DLD1 (cell line): ENCODE data around the gene A4GNT.
"Not testable (repeated sequence)": the region's sequence is repeated elsewhere in the genome, so short reads cannot be mapped to it uniquely, and the experiment has no call there.

Experiments used
- in situ Hi-C: cut with HindIII; loops from 2 replicates; pipeline ENCODE4 v1.10.0; 2017; ENCODE audit warnings: low sequenced_read_pairs

Gene A4GNT

DNA sequence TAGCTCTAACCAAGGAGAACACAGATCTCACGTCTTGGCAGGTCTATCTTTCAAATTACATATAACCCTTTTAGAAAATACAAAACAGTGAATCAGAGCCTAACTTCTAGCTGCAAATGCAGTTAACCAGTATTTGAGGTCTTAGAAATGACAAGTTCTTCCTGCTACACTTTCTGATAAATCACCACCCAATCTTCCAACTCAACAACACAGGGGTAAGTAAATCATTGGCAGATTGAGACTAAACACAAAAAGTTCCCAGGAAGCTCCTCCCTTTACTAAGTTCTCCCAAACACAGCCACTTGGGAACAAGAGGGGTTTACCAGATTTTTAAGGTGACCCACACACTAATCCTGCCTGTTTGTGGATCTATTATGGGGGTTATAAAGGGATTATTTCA lies at the start of gene A4GNT:
TSS of gene A4GNT (minus strand) at position 152 of the 400 bp plus-strand sequence. CDS start 1,134 bp downstream, outside the sequence.
- in situ Hi-C loops, result no loop called here

- in situ Hi-C loops, result no loop called here
Observed at GRCh38 chr3:138180375-138181029, 48.3 kb upstream of the A4GNT start.

DNA sequence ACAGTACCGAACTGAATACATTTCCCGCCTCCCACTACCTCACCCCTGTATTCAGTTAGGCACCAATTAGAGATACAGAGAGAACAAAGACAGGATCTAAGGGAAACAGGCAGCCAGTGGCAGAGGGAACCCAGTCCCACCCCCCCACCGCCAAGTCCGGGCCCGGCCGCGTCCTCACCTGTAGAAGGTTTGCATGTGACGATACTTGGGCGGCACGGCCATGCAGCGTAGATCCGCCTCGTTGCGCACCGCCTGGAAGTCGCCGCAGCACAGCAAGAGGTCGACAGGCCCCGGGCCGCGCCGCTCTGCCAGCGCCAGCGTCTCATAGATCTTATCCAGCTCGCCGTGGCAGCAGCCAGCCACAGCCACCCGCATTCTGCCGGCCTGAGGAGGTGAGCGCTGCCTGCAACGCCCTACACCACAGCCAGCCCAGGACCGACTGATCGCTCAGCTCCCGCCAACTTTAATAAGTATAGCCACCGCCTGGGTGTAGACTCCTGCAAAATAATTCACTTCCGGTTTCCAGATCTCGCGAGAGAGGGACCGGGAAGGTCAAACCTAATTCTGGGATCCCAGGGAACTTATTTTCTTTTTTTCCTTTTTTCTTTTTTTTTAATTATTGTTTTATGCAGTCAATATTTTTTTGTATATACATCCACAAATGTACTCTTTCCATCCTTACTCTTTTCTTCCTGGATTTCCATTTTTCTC lies 42.4 kb upstream of the A4GNT start, which contains the start of gene DBR1:
TSS of gene DBR1 (minus strand) at position 501 of the 711 bp plus-strand sequence. CDS start at position 375, 126 bp downstream.
- in situ Hi-C loops, result no loop called here

- in situ Hi-C loops, result no loop called here
Observed at GRCh38 chr3:138173769-138174420, 41.7 kb upstream of the A4GNT start.

DNA sequence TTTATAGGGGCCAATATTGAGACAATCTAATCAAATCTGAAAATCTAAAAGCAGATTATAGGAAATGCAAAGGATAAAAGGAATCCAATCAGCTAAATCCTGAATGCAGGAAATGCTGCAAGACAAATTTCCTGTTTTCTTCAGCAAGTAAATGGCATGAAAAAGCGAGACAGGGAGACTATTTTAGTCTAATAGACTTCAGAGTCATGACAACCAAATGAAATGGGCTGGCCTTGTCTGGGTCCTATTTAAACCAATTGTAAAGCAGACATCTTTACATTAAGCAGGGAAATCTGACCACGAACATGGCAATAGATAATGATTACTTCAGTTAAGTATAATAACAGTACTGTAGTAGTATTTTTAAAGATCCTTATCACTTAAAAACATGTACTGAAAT lies 40.4 kb upstream of the A4GNT start:
- in situ Hi-C loops, result no loop called here

DNA sequence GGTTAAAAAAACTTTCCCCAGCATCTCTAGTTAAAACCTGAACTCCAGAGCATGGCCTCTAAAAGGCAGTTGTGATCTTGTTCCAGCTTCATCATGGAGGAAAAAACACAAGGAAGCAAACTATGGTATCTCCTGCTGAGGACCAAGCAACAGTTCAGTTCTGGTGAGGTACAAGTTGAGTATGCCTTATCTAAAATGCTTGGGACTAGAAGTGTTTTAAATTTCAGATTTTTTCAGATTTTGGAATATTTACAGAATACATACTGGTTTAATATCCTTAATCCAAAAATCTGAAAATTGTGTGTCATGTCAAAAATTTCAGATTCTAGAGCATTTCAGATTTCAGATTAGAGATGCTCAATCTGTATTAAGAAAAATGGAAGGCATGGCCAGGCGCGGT lies 32.9 kb upstream of the A4GNT start:
- in situ Hi-C loops, result no loop called here

DNA sequence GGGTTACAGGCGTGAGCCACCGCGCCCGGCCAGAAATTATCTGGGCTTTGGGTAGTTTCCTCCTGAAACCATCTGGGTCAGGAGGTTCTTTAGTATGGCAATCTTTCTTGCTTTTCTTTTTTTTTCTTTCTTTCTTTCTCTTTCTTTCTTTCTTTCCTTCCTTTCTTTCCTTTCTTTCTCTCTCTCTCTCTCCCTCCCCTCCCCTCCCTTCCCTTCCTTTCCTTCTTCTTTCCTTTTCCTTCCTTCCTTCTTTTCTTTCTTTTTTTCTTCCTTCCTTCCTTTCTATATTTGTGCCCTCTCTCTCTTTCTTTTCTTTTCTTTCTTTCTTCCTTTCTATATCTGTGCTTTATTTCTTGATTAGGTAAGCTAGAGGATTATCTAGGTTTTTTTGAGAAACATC lies 25.6 kb upstream of the A4GNT start:
- in situ Hi-C loops, result no loop called here

- in situ Hi-C loops, result no loop called here
Observed at GRCh38 chr3:138154534-138154933, 22.3 kb upstream of the A4GNT start.

DNA sequence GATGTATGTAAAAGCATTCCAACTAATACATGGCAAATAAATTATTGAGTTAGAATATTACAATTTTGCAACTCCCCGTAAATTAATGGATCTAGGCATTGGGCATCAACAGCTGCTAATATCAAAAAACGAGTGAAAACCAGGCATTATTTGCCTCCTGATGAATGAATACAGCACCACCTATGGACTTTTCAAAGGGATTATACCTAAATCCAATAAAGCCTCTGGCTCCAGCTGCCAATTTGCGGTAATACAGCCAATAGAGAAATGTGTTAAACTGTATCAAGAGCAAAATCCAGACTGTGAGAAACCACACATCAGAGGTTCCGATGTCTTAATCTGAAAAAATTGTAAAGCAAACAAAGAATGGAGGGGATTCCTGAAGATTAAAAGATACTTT lies 16.3 kb upstream of the A4GNT start:
- in situ Hi-C loops, result no loop called here

- in situ Hi-C loops, result not testable (repeated sequence)
Observed at GRCh38 chr3:138142181-138142580, 10.0 kb upstream of the A4GNT start.

- in situ Hi-C loops, result no loop called here
Observed at GRCh38 chr3:138140940-138141339, 8.8 kb upstream of the A4GNT start.

- in situ Hi-C loops, result no loop called here
Observed at GRCh38 chr3:138139691-138140090, 7.5 kb upstream of the A4GNT start.

GRCh38 chr3:138137861-138138260 lies 5.7 kb upstream of the A4GNT start:
- in situ Hi-C loops, result no loop called here

GRCh38 chr3:138136201-138136600 lies 4.0 kb upstream of the A4GNT start:
- in situ Hi-C loops, result no loop called here

DNA sequence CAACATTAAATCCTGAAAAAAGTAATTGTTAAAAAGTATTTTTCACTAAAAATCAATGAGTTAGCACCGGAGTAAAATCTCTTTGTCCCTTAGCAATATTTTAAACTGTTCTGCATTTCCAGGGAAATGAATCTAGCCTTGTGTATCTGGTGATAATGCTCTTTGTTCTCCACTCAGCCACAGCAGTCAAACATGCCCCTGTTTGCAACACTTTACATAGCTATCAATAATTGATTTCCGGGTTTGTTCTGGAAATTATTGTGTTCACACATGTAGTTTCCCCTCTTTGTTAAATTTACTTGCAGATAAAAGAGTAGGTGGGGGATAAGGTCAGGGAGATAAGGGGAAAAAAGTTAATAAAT lies 3.6 kb upstream of the A4GNT start:
- in situ Hi-C loops, result no loop called here

DNA sequence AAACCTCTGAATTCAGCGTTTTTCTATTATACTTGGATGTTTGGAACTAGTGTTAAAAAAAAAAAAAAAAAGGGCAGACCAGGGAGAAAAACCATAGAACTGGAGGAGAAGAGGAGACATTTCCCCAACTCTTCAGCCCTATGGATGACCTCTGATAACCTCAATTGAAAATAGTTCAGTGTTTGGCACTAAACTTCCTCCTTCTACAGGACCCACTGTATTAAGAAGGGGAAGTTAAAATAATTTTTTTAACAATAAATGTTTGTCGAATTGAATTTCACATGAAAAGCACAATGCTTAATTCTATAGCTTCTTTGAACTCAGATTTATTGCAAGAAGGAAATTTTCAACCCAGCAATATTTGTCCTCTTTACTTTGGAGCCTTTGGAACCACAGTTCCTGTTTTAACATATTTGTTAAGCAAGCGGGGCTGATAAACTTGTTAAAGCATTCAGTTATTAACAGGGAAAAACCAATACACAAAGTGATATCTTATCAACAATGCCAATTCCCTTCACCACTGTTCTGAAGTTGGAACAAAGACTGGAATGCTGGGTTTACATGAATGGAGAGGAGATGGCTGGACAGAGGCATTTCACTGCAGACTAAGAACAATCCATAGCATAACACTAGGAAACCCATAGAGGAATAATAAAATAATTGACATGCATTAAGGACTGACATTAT lies 3.1 kb upstream of the A4GNT start:
- in situ Hi-C loops, result no loop called here

GRCh38 chr3:138127636-138128365 lies 4.4 kb downstream of the A4GNT start:
- in situ Hi-C loops, result no loop called here

- in situ Hi-C loops, result no loop called here
Observed at GRCh38 chr3:138125548-138126221, 6.5 kb downstream of the A4GNT start.

DNA sequence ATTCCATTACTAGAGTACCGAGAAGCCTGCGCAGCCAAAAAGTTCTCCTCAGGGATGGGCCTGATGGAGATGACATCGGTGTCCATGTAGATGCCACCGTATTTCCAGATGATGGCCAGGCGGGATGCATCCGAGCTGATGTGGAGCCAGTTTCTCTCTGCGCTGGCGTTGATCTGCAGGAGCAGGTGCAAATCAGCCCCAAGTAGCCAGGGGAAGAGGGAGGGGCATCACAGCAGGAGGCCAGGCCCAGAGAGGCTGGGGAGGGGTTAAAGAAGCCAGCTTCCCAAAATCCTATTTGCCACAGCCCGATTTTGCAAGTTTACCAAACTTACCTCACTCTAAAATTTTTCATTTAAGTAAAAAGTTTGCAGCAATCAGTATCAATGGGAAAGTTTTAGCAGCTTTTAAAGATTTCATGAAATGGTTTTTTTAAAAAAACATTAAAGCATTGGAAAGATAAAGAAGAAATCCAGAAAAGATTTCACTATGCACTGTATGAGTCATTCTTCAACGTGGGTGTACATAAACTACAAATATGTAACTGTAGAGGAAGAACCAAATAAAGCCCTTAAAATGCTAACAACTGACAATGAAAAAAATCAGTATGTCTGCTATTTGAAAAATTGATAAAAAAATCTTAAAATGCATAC lies 7.4 kb downstream of the A4GNT start:
- in situ Hi-C loops, result no loop called here

DNA sequence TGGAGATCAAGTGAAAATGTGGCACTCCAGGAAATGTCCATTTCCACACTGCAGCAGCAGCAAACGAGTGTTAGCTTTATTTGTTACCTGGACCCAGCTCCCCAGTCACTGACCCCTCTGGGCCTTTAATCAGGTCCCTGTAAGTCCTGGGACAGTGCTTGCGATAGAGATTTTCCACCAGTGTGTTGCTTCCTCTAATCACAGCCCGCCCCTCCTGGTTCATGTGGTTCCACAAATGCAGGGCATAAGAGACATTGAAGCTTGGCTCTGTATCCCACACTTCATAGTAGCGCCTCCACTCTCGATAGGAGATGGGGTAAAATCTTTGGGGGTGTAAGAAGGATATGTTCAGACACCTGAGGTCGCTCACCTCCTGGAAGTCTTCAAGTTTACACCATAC lies 8.0 kb downstream of the A4GNT start:
- in situ Hi-C loops, result no loop called here
